Tibial nerve (tissue), 4 donors: Measurements from ENCODE around the gene AREL1.

ENCODE experiments used
- CTCF ChIP-seq, 5 experiments: fragments of 200-600 bp in 3 of 5; fragments of 450-650 bp in 2 of 5; sonication (generic) in 3 of 5; IDR thresholded peaks; one replicate each; pipeline ENCODE4 v1.5.1; 2016 to 2019; ENCODE audit warnings: antibody characterized with exemption in 5 of 5, mild to moderate bottlenecking in 3 of 5, moderate library complexity in 2 of 5
- EP300 ChIP-seq, 2 donors: sonication (generic); formaldehyde crosslinking; IDR thresholded peaks; one replicate each; pipeline ENCODE4 v1.6.1; 2017; ENCODE audit warnings: antibody characterized with exemption in 2 of 2, mild to moderate bottlenecking in 1 of 2
- POLR2A ChIP-seq, 2 donors: fragments of 450-650 bp; IDR thresholded peaks; one replicate each; pipeline ENCODE4 v1.6.1; 2017; ENCODE audit warnings: antibody characterized with exemption in 2 of 2, mild to moderate bottlenecking in 2 of 2, moderate library complexity in 2 of 2

DNA sequence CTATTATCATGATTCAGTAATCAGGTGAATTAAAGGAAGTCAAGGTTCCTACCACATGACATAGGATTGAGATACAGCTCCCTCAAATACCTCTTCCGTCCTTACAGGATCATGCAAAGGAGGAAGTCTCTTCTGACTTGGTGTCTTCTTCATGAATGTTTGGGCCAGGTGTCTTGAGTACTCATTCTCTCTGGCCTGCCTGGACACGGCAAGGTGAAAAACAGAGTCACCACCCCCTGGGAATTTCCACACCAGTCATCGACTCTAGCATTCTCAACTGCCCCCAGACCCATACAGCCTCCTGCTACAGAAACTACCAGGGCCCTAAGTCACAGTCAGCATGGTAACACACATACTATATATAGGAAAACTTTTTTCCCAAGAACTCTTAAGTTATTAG, 55.9 kb downstream of the AREL1 start:
- TF ChIP-seq POLR2A (IDR thresholded peaks at IDR 0.05) = no peak
- TF ChIP-seq CTCF (IDR thresholded peaks at IDR 0.05) = no peak
- no peak for TF ChIP-seq EP300 (IDR thresholded peaks at IDR 0.05)
